HUES64 (cell line): Measurements from ENCODE around the gene CDH26.

Experiments used
- H3K27ac ChIP-seq: 2 replicates; pipeline ENCODE4 v1.7.0; 2013; ENCODE audit warnings: low read depth, low read length, inconsistent platforms
- H3K27me3 ChIP-seq: 2 replicates; pipeline ENCODE4 v1.6.1; 2013; ENCODE audit warnings: mild to moderate bottlenecking, low read length; ENCODE audit not compliant: insufficient read depth
- H3K36me3 ChIP-seq: 2 replicates; pipeline ENCODE4 v1.6.1; 2013; ENCODE audit warnings: mild to moderate bottlenecking, low read length; ENCODE audit not compliant: insufficient read depth
- H3K4me1 ChIP-seq: 2 replicates; pipeline ENCODE4 v1.6.1; 2013; ENCODE audit warnings: mild to moderate bottlenecking, low read length, moderate library complexity; ENCODE audit not compliant: insufficient read depth
- H3K4me3 ChIP-seq: 2 replicates; pipeline ENCODE4 v1.5.1; 2013; ENCODE audit warnings: mild to moderate bottlenecking, low read length, moderate library complexity
- H3K9ac ChIP-seq: 2 replicates; pipeline ENCODE4 v1.6.1; 2013; ENCODE audit warnings: mild to moderate bottlenecking, low read depth, low read length
- H3K9me3 ChIP-seq: 2 replicates; pipeline ENCODE4 v1.6.1; 2013; ENCODE audit warnings: low read depth, low read length; ENCODE audit not compliant: insufficient read depth
- WGBS: fragments of 150-250, 120-280 bp; methylation state at CpG from one replicate; pipeline ENCODE4 v1.1.7; 2013; ENCODE audit warnings: missing lambda C conversion rate; 5-methylcytosine and 5-hydroxymethylcytosine counted together

The CDH26 gene

DNA sequence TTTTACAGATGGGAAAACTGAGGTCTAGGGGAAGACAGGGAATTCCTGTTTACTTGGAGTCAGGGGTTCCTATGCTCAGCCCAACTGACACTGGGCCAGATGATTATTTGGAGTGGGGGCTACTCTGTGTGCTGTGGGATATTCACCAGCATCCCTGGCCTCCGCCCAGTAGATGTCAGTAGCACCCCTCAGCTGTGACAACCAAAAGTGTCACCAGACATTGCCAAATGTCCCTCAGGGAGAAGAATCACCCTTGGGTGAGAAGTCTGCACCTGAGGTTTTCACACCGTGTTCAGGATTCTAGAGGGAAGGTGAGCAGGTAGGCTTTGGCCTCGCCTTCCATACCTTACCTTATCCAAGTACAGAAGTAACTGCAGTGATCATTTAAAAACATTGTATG, 27.6 kb downstream of the CDH26 start:
- Histone ChIP-seq H3K27ac (no peak overlapping the region), H3K4me3 (no peak overlapping the region), H3K36me3 (no peaks in the 10 kb centered on the region), H3K27me3 (no peaks in the 10 kb centered on the region), H3K9ac (no peak overlapping the region), H3K4me1 (peaks cover 8% of the 10 kb centered on the region; the same call in 1 of the 2 replicates), H3K9me3 (no peaks in the 10 kb centered on the region)
- WGBS = 83% methylated on average over 2 of the region's 3 CpGs

GRCh38 chr20:59987135-59987534, 28.9 kb downstream of the CDH26 start:
- H3K9ac ChIP-seq = no peak overlapping the region
- peaks cover 8% of the 10 kb centered on the region; the same call in 1 of the 2 replicates for H3K4me1 ChIP-seq
- H3K36me3 ChIP-seq = no peaks in the 10 kb centered on the region
- 78% methylated on average over 7 of the region's 7 CpGs for WGBS
- no peak overlapping the region for H3K4me3 ChIP-seq
- H3K27me3 ChIP-seq = no peaks in the 10 kb centered on the region
- no peaks in the 10 kb centered on the region for H3K9me3 ChIP-seq
- no peak overlapping the region for H3K27ac ChIP-seq

DNA sequence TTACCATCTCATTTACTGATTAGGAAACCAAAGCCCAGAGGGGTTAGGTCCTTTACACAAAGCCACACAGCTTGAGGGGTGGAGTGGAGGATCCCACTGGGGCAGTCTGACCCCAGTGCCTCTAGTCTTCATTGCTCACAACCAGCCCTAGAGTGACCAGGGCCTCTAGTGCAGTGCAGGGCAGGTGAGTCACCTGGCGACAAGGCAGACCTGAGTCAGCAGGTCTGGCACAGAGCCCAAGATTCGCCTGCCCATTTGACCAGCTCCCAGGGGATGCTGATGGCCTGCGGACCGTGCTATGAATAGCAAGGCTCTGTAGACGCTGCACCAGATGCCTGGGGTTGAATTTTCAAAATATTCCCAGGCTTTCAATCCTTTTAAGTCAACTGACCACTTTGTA, 29.9 kb downstream of the CDH26 start:
- Histone ChIP-seq H3K36me3 (no peaks in the 10 kb centered on the region), H3K9ac (no peak overlapping the region), H3K9me3 (no peaks in the 10 kb centered on the region), H3K4me3 (no peak overlapping the region), H3K27me3 (no peaks in the 10 kb centered on the region), H3K4me1 (peaks cover 8% of the 10 kb centered on the region; the same call in 1 of the 2 replicates), H3K27ac (no peak overlapping the region)
- 84% methylated on average over 5 of the region's 5 CpGs for WGBS

DNA sequence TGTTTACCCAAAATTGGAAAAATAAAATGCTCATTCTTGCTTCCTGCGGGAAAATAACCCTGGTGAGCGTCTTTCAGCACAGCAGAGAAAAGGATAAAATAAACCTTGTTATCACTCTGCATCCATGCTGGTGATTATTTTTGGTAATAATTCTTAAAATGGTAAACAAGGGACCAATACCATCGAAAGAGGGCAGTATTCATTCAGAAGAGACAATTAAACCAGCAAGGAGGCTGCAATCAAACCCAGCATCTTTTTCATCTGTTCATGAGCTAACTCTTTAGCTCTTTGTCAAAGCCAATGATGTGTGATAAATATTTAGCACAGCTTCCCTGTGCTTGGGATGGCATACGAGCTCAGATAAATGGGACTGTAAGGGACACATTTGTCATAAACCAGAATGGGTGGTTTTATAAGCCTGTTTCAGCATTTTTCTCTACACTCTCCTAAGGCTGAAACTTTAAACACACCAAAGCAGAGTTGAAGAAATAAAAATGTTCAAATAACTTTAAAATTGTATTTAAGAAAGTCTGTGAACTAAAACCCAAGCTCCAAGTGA, 34.4 kb downstream of the CDH26 start:
- H3K36me3 ChIP-seq = no peaks in the 10 kb centered on the region
- no peak overlapping the region for H3K9ac ChIP-seq
- 94% methylated on average over 4 of the region's 4 CpGs for WGBS
- H3K27me3 ChIP-seq = no peaks in the 10 kb centered on the region
- H3K4me1 ChIP-seq = peaks cover 24% of the 10 kb centered on the region
- no peak overlapping the region for H3K27ac ChIP-seq
- H3K4me3 ChIP-seq = no peak overlapping the region
- no peaks in the 10 kb centered on the region for H3K9me3 ChIP-seq

DNA sequence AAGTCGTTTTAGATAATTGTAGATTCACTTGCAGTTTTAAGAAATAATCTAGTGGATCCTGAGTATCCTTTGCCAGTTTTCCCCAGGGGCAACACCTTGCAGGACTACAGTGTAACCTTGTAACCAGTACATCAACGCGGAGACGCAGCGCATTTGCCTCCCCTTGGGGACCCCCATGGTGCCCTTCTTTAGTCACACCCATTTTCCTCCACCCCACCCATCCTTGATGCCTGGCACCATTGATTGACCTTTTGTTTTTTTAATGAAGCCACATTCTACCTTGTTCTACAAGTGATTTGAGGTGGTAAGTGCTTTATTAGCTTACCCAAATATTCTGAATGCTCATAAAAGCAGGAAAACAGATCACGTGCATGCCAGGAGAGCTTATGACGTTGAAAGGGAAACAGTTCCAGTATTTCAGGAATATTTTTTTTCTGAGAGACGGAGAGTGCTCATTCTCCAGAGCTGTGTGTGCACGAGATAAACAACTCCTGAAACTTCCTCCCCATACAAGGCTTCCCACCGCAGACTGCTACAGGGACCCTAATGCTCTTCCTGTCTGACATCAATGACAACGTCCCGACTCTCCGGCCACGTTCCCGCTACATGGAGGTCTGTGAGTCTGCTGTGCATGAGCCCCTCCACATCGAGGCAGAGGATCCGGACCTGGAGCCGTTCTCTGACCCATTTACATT, 35.7 kb downstream of the CDH26 start:
- WGBS = 15% methylated on average over 18 of the region's 18 CpGs
- Histone ChIP-seq H3K9ac (peak overlapping the region; percentile 50; the same call in 1 of the 2 replicates), H3K27me3 (no peaks in the 10 kb centered on the region), H3K4me3 (peak overlapping the region; percentile 59), H3K27ac (peak overlapping the region; percentile 78), H3K4me1 (peaks cover 16% of the 10 kb centered on the region), H3K36me3 (no peaks in the 10 kb centered on the region), H3K9me3 (no peaks in the 10 kb centered on the region)

DNA sequence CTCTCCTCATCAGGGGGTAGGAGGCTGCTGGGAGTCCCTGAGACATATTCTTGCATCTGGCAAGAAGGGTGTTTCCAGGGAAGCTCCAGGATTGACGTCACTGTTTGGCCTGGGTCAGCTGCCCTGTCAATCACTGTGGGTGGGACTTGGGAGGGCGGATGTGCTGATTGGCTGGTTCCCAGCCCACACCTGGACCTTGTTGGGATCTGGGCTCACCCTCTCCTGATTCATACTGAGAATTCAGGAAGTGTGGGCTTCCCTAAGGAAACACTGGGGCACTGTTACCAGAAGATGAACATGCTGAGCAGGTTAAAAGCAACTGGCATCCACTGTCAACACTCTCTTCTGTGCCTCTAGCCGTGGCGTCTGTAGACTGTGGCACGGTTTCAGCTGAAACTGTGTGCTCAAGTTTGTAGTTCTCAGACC, 36.5 kb downstream of the CDH26 start:
- 67% methylated on average over 5 of the region's 5 CpGs for WGBS
- Histone ChIP-seq H3K4me3 (peak overlapping the region; percentile 59), H3K36me3 (no peaks in the 10 kb centered on the region), H3K27me3 (no peaks in the 10 kb centered on the region), H3K27ac (peak overlapping the region; percentile 78), H3K4me1 (peaks cover 16% of the 10 kb centered on the region), H3K9ac (peak overlapping the region; percentile 50; the same call in 1 of the 2 replicates), H3K9me3 (no peaks in the 10 kb centered on the region)

- WGBS = 95% methylated on average over 1 of the region's 1 CpG
- no peak overlapping the region for H3K27ac ChIP-seq
- no peak overlapping the region for H3K4me3 ChIP-seq
- H3K36me3 ChIP-seq = no peaks in the 10 kb centered on the region
- no peaks in the 10 kb centered on the region for H3K9me3 ChIP-seq
- no peak overlapping the region for H3K9ac ChIP-seq
- H3K27me3 ChIP-seq = no peaks in the 10 kb centered on the region
- peaks cover 25% of the 10 kb centered on the region for H3K4me1 ChIP-seq
Observed at GRCh38 chr20:59996108-59996507, 37.9 kb downstream of the CDH26 start.

GRCh38 chr20:59997896-59998295, 39.7 kb downstream of the CDH26 start:
- no peak overlapping the region for H3K27ac ChIP-seq
- WGBS = 94% methylated on average over 2 of the region's 2 CpGs
- H3K4me3 ChIP-seq = no peak overlapping the region
- H3K9ac ChIP-seq = no peak overlapping the region
- no peaks in the 10 kb centered on the region for H3K36me3 ChIP-seq
- no peaks in the 10 kb centered on the region for H3K9me3 ChIP-seq
- H3K27me3 ChIP-seq = no peaks in the 10 kb centered on the region
- peaks cover 25% of the 10 kb centered on the region for H3K4me1 ChIP-seq

- Histone ChIP-seq H3K27ac (no peak overlapping the region), H3K36me3 (no peaks in the 10 kb centered on the region), H3K4me3 (no peak overlapping the region), H3K9me3 (no peaks in the 10 kb centered on the region), H3K4me1 (peaks cover 15% of the 10 kb centered on the region), H3K9ac (no peak overlapping the region), H3K27me3 (no peaks in the 10 kb centered on the region)
- WGBS = 92% methylated on average over 3 of the region's 3 CpGs
Observed at GRCh38 chr20:59999502-59999901, 41.3 kb downstream of the CDH26 start.

- Histone ChIP-seq H3K27ac (no peak overlapping the region), H3K9ac (no peak overlapping the region), H3K9me3 (no peaks in the 10 kb centered on the region), H3K36me3 (no peaks in the 10 kb centered on the region), H3K27me3 (no peaks in the 10 kb centered on the region), H3K4me3 (no peak overlapping the region), H3K4me1 (peaks cover 9% of the 10 kb centered on the region; the same call in 1 of the 2 replicates)
- WGBS = 89% methylated on average over 7 of the region's 8 CpGs
Observed at GRCh38 chr20:60000271-60001042, 42.2 kb downstream of the CDH26 start.

DNA sequence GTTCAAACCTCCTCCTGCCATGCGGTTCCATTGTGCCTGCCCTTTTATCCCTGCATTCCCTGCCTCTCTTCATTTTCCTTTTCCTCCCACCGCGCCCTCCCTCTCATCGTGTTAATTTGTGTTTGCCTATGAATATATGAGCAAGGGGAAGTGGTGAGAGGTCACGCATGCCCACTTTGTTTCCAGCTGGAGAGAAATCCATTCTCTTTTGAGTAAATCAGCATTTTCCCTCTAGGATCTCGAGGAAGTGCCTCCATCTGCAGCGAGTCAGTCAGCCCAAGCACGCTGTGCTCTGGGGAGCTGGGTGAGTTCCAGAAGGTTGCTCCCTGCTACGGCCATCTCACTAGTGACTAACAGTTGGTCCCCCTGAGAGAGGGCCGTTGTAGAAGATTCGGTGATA, 42.9 kb downstream of the CDH26 start:
- Histone ChIP-seq H3K27ac (no peak overlapping the region), H3K27me3 (no peaks in the 10 kb centered on the region)
- WGBS = 90% methylated on average over 9 of the region's 11 CpGs

More for the DNA sequence above, 42.9 kb downstream of the CDH26 start:
- Histone ChIP-seq H3K4me3 (no peak overlapping the region), H3K4me1 (peaks cover 9% of the 10 kb centered on the region; the same call in 1 of the 2 replicates), H3K36me3 (no peaks in the 10 kb centered on the region), H3K9ac (no peak overlapping the region), H3K9me3 (no peaks in the 10 kb centered on the region)
